Mammary epithelial cell (primary cell): ENCODE measurements around the gene DNAAF2.

Experiments
- EZH2 ChIP-seq: IDR thresholded peaks from 2 replicates; pipeline ENCODE4 v1.6.1; 2012; ENCODE audit warnings: low read length, inconsistent platforms, borderline replicate concordance
- TF ChIP-seq, protein P1 (sequence below), 2 donors: IDR thresholded peaks in 1 of 2; conservative IDR thresholded peaks in 1 of 2; 2 replicates each; pipeline ENCODE4 v1.5.1; 2011 to 2012; ENCODE audit warnings: inconsistent platforms in 2 of 2, low read length in 2 of 2, mild to moderate bottlenecking in 2 of 2, control low read depth in 1 of 2, low read depth in 1 of 2; ENCODE audit not compliant: insufficient read depth in 1 of 2; ENCODE audit errors: extremely low read depth in 1 of 2

DNA sequence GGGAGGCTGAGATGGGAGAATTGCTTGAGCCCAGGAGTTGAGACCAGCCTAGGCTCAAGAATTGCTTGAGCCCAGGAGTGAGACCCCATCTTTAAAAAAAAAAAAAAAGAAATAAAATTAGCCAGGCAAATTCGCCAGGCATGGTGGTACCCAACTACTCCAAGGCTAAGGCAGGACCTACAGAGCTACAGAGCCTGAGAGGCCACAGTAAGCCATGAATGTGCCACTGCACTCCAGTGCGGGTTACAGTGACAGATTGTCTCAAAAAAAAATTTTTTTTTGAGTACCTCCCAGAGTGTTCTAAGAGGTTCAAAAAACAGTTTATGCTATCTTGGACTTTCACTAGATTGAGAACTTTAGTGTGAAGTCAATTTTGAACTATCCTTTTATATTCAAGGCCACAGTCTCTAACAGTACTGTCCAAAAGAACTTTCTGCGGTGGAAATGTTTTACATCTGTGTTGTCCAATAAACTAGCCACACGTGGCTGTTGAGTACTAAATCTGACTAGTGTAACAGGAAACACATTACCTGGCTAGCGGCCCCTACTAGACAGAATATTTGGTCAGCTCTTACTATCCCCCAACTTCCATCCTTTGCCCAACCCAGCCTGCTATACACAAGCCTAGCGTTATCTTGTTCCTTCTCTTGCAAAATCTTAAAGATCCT is 17.1 kb downstream of the DNAAF2 start:
- TF ChIP-seq, protein P1, sequence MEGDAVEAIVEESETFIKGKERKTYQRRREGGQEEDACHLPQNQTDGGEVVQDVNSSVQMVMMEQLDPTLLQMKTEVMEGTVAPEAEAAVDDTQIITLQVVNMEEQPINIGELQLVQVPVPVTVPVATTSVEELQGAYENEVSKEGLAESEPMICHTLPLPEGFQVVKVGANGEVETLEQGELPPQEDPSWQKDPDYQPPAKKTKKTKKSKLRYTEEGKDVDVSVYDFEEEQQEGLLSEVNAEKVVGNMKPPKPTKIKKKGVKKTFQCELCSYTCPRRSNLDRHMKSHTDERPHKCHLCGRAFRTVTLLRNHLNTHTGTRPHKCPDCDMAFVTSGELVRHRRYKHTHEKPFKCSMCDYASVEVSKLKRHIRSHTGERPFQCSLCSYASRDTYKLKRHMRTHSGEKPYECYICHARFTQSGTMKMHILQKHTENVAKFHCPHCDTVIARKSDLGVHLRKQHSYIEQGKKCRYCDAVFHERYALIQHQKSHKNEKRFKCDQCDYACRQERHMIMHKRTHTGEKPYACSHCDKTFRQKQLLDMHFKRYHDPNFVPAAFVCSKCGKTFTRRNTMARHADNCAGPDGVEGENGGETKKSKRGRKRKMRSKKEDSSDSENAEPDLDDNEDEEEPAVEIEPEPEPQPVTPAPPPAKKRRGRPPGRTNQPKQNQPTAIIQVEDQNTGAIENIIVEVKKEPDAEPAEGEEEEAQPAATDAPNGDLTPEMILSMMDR (conservative IDR thresholded peaks at IDR 0.05 in 1 of 2, IDR thresholded peaks at IDR 0.05 in 1 of 2; ENCODE audit: extremely low read depth in 1 of 2, insufficient read depth in 1 of 2, low read depth in 1 of 2, low read length in 2 of 2) = no peak
- TF ChIP-seq EZH2 = no peak
